H54 (cell line): ENCODE results near the gene ARHGEF16.

Experiments used
- DNase-seq: peaks from one replicate; pipeline ENCODE4 v3.0.0; 2011; ENCODE audit warnings: low spot score, mixed read lengths; ENCODE audit not compliant: insufficient read length
- FAIRE-seq: peaks from 3 replicates; lab custom pipeline; 2011; peaks lifted over from hg19 to GRCh38; lab: Jason Lieb, UNC
- POLR2A ChIP-seq: IDR thresholded peaks from 2 replicates; pipeline ENCODE4 v1.6.1; 2011; ENCODE audit warnings: low read depth, mild to moderate bottlenecking, low read length

The ARHGEF16 gene

GRCh38 chr1:3501856-3502640 lies 47.6 kb downstream of the ARHGEF16 start:
- TF ChIP-seq POLR2A = no peak
- DNase-seq (no peak), FAIRE-seq (no peak)

GRCh38 chr1:3502641-3503524 lies 48.4 kb downstream of the ARHGEF16 start:
- TF ChIP-seq POLR2A = no peak
- DNase-seq (no peak), FAIRE-seq (no peak)

GRCh38 chr1:3503525-3503886 lies 49.0 kb downstream of the ARHGEF16 start:
- DNase-seq (no peak), FAIRE-seq (no peak)
- TF ChIP-seq POLR2A = no peak

- FAIRE-seq = peak; percentile 92
These were observed 49.8 kb downstream of the ARHGEF16 start for GRCh38 chr1:3504151-3504821.

GRCh38 chr1:3504822-3505153 lies 50.3 kb downstream of the ARHGEF16 start:
- no peak for FAIRE-seq
- TF ChIP-seq POLR2A = no peak
- peak; percentile 41 for DNase-seq

More at GRCh38 chr1:3504151-3504821, 49.8 kb downstream of the ARHGEF16 start:
- DNase-seq = peak; percentile 92
- peak; percentile 19; the same call in 1 of the 2 replicates for TF ChIP-seq POLR2A

GRCh38 chr1:3505161-3505560 lies 50.7 kb downstream of the ARHGEF16 start:
- FAIRE-seq (no peak), DNase-seq (no peak)
- no peak for TF ChIP-seq POLR2A

GRCh38 chr1:3506041-3506440 lies 51.6 kb downstream of the ARHGEF16 start:
- no peak for FAIRE-seq
- DNase-seq = no peak
- no peak for TF ChIP-seq POLR2A

GRCh38 chr1:3506943-3507342 lies 52.5 kb downstream of the ARHGEF16 start:
- TF ChIP-seq POLR2A = no peak
- DNase-seq = no peak
- no peak for FAIRE-seq

- DNase-seq = no peak
- no peak for TF ChIP-seq POLR2A
- no peak for FAIRE-seq
These were observed 53.3 kb downstream of the ARHGEF16 start for GRCh38 chr1:3507636-3508275.

GRCh38 chr1:3508757-3509415 lies 54.4 kb downstream of the ARHGEF16 start:
- DNase-seq (no peak), FAIRE-seq (no peak)
- TF ChIP-seq POLR2A = no peak

GRCh38 chr1:3509721-3510120 lies 55.3 kb downstream of the ARHGEF16 start:
- FAIRE-seq = no peak

GRCh38 chr1:3510136-3510955 lies 55.9 kb downstream of the ARHGEF16 start:
- TF ChIP-seq POLR2A = no peak
- FAIRE-seq = no peak
- DNase-seq = no peak

More at GRCh38 chr1:3509721-3510120, 55.3 kb downstream of the ARHGEF16 start:
- no peak for TF ChIP-seq POLR2A
- no peak for DNase-seq
